Subcutaneous adipose tissue (tissue), 4 donors: ENCODE results near the gene CLCN1. TPM values are rescaled to one million over a fixed set of nuclear protein-coding genes. Genes with fewer than 3 reads are reported as not detected.

Experiments used
- total RNA-seq, 4 donors: library from RNA; depleted of rRNA; stranded (reverse); fragments of >200 nt; gene quantifications; one replicate each; pipeline ENCODE4 v1.1.0, GENCODE V29; 2016
- TF ChIP-seq, protein P1 (sequence below): fragments of 450-650 bp; IDR thresholded peaks from one replicate; pipeline ENCODE4 v1.5.1; 2016; ENCODE audit warnings: low read depth, mild to moderate bottlenecking, control low read depth, antibody characterized with exemption, moderate library complexity

CLCN1 gene
- total RNA-seq, 4 donors from 2014 or later, result 0.38 TPM; not detected in 3

GRCh38 chr7:143351574-143351973 is 35.7 kb downstream of the CLCN1 start:
- TF ChIP-seq, protein P1, sequence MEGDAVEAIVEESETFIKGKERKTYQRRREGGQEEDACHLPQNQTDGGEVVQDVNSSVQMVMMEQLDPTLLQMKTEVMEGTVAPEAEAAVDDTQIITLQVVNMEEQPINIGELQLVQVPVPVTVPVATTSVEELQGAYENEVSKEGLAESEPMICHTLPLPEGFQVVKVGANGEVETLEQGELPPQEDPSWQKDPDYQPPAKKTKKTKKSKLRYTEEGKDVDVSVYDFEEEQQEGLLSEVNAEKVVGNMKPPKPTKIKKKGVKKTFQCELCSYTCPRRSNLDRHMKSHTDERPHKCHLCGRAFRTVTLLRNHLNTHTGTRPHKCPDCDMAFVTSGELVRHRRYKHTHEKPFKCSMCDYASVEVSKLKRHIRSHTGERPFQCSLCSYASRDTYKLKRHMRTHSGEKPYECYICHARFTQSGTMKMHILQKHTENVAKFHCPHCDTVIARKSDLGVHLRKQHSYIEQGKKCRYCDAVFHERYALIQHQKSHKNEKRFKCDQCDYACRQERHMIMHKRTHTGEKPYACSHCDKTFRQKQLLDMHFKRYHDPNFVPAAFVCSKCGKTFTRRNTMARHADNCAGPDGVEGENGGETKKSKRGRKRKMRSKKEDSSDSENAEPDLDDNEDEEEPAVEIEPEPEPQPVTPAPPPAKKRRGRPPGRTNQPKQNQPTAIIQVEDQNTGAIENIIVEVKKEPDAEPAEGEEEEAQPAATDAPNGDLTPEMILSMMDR, result no peak

GRCh38 chr7:143352531-143353002 is 36.7 kb downstream of the CLCN1 start:
- TF ChIP-seq, protein P1, result no peak

DNA sequence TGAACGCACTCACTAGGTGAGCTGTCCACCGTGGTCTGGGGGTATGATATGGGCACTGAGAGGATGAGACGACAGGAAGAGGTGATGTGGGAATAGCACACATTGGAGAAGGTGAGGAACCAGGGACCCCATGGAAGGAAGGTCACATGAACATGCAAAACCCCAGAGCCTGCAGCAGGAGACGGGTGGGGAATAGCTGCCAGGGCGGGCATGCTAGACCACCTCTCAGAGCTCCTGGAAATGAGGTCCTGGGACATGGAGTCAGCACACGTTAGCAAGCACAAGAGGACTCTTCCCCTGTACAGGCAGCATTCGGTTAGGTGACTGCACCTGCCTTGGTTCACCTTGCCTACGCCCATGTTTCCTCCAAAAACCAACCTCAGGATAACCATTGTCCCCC is 38.5 kb downstream of the CLCN1 start:
- TF ChIP-seq, protein P1, result no peak

DNA sequence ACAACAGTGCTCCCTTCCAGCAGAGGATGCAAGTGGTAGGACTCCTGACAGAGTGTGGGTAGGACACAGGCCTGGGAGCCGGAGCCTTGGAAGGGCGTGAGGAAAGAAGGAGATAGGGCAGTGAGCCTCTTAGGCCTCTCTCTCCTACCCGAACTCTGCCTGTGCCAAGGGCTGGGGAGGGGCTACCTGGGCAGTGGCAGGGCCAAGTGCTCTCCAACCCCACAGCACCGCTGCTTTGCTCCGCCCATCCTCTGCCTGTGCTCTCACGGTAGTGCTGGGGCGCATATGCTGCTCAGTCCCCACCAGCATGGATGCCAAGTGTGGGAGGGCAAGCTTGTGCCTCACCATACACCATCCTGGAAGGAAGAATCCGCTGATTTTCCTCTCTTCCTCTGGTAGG is 39.1 kb downstream of the CLCN1 start:
- TF ChIP-seq, protein P1, result no peak

DNA sequence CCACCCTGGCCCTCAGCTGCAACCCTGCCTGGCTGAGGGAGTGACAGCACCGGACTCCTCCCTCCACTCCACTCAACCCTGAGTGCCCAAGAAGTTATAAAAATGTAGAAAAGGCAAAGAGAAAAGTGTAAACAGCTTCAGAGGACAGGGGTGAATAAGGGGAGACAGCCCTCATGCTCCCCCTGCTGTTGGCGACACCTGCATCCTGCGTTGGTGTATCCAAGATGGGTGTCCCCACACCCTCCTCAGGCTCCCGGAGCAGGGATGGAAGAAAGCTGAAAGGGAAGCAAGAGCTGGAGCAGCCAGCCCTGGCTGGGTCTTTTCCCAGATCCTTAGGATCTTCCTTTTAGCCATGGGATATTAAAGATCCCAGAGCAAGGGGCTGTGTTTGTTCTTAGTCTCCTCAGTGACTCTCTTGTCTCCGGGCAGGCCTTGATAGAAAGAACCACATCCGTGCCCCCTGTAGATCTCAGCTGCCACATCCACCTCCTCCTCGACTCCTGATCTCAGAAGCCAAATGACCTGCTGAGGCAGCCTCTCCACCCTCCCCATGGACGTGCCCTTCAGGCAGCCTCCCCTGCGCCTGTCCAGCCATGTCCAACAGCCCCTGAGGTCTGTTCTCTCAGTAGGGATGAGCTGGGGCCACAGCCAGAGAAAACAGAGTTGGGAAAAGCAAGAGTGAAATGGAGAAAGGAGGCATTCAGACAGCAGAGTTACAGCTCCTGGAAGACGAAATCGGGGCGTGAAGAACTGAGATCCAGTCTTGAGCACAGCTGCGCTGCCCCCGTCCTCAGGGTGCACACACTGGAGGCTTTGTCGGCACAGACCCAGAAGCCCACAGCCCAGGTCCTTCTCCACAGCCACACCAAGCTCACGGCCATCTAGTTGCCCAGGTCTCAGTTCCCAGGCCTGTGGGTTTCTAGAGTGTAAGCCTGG is 39.8 kb downstream of the CLCN1 start:
- TF ChIP-seq, protein P1, result no peak

DNA sequence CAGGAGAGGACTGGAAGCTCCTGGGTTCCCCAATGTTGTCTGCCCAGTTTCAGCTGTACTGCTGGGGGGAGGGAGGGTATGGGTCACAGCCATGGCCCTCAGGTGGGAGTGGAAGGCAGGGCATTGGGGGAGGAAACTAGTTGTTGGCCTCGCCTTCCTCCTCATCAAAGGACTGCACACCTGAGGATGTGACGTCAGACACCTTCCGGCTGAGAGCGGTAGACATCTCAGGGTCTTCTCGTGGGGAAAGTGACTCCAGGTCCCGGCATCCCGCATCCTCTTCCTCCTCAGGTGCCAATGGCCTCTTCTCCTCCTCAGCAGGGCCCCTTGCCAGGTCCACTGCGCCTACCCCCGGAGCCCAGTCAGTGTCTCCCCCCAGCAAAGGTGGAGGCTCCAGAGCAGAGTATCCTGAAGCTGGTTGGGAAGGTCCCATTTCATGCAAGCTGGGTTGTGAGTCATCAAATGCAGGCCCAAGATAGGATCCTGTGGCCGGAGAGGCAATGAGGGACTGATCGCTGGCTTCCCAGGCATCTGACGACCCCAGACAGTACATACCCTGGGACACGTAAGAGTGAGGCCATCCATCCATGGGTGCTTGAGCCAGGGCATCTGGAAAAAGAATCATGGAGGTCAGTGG is 40.6 kb downstream of the CLCN1 start:
- TF ChIP-seq, protein P1, result no peak

- TF ChIP-seq, protein P1, result no peak
These were observed 42.7 kb downstream of the CLCN1 start for GRCh38 chr7:143358626-143359025.
